ENCODE results near the gene SNCA.

Gene SNCA

DNA sequence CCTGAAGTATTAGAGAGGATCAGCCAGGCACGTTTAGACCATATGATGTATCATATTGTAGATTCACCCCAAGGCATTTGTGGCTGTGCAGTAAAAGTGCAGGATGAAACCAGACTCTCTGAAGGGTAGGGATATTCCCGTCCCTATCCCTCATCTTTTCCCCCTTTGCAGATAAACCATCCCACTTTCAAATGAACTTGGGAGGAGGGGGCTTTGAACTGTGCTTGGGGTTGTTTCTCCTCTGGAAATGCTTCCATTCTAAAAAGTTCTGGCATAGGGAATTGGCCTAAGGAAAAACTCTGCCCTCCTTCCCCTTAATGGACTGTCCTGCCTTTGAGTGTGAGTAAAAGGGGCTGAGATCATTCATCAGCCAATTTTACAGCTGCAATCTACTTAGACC lies 23.8 kb downstream of the SNCA start:
- no peak for DNase-seq

DNA sequence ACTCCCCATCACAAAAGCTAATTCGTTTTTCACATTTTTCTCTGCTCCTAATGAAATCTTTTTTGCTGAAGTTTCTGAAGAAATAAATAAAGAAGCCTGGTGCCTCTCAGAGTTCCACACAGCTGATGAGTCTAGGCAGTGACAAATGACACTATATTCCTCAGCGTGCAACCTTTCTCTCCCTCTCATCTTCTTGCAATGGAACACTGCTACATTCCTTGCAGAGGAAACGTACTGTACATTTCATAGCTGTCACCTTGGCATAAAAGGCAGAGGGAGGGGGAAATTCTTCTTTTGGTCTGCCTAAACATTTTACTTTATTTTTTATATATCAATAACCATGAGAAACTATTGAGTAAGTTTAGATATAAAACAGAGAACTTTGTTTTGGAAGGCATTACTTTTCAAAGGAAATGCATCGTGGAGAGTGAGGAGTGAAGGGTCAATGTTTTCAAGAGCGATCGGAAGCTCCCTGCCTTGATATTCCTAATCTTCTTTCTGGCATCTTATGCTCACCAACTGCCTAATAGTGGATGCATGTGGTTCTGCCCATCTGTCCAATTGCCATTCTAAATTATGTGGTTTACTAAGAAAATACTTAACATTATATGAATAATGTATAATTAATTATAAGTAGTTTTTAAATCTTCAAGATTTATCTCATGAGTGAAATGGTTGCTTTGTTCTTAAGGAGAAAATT lies 29.4 kb downstream of the SNCA start:
- DNase-seq, result no peak

DNA sequence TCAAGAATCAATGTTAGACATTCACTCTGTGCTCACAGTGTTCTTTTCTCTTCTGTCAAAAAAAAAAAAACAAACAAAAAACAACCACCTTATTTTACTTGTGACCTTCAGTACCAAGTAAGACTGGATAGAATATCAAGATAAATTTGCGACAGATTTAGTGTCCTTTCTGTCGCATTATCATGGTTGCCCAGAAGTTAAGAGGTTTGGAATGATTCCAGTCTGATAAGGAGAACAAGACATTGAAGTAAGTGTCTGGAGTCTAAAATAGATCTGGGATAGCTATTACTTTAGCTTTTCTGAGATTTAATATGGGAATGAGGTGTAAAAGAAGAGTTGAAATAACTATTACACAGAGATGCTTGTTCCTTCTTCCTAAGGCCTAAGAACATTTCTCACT lies 31.7 kb downstream of the SNCA start:
- no peak for DNase-seq

DNA sequence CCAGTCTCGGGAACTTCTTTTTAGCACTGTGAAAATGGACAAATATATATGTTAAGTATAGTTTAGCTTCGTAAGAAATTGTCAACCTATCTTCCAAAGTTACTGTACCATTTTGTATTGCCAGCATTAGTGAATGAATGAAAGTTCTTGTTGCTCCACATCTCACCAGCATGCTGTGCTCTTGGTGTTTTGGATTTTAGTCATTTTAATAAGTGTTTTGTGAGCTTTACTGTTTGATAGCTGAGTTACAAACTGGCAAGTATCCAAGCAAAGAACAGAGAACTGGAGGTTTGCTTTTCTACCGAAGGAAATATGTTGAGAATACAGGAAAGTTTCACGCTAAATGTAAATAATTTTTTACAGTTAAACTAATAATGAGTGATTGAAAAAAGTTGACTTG lies 33.0 kb downstream of the SNCA start:
- no peak for DNase-seq

DNA sequence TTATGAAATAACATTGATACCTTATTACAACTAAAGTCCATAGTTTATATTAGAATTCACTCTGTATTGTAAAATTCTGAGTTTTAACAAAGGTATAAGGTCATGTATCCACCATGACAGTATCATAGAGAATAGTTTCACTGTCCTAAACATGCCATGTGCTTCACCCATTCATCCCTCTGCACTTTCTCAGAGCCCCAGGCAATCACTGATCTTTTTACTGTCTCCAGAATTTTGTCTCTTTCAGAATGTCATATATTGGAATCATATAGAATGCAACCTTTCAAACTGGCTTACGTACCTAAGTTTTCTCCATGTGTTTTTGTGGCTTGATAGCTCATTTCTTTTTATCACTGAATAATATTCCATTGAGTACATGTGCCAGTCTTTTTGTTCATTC lies 33.9 kb downstream of the SNCA start:
- no peak for DNase-seq

DNA sequence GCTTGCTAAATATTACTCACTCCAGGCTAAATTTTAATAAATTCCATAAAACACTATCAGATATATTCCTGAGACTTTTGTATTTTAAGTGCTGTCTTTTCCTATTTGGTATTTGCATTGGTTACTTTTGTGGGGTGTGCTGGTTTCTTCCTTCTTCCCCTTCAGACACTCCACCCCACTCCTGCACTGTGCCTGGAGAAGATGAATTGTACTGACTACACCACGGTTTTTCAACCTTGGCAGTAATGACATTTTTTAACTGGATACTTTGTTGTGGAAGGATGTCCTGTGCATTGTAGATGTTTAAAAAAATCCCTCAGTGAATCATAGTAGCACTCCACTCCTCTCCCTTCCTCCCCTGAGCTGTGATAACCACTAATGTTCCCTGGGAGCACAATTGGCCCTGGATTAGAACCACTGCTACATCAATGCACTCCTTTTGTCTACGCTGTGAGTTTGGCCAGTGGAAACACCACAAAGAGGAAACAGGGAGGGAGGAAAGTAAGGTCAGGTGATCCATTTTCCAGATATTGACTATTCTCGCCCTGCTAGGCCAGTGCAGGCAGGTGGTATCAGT lies 36.3 kb downstream of the SNCA start:
- DNase-seq, result no peak

DNA sequence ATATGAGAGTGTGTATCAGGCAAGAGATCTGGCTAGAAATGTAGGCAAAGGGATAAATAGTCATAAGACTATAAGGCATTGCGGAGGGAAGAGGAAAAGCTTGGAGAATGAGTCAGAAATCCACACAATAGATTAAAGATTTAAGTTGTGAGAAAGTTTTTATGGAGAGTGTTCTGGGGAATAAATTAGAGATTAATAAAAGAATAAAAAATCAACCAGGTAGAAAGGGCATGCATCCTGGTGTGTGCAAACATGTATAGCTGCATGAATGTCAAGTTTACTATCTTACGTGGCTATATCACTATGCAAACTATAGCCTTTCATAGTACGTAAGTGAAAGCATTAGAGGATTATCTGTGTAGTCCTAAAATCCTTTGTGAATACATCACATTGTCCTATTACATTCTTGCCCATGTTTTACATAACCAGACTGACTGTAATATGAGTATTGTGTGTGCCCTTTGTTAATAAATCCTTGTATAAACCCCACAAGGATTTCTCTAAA lies 36.9 kb downstream of the SNCA start:
- no peak for DNase-seq

DNA sequence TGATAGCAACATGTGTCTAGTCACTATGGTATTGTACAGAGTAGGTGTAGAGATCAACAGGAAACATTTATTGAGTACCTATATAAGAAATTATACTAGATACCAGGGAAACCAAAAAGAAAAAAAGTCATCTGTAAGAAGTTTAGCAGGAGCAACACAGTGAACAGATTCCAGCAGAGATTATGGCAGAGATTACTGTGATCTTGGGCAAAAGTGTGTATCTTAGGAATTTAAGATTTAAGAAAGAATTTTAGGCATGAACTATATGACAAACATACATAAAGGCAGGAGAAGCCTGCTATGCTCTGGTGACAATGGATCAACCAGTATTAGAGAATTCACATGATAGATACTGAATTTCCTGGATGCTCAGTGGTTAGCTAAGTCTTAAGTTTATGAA lies 37.9 kb downstream of the SNCA start:
- no peak for DNase-seq

DNA sequence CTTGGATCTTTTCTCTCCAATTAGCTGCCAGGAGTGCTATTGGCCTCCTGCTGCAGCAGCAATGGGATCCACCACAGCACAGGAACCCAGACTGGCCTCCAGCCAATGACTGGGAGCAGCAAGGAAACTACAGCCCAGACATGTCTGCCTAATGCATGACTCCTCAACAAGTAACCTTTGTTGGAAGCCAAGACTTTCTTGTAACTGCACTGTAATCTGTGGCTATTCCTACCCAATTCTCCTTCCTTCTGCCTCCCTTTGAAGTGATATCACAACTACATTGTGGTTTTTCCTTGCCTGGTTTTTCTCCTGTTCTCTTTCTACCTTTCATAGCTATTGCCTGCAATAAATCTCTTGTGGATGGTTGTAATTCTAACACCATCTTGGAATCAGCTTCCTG lies 39.8 kb downstream of the SNCA start:
- no peak for DNase-seq

DNA sequence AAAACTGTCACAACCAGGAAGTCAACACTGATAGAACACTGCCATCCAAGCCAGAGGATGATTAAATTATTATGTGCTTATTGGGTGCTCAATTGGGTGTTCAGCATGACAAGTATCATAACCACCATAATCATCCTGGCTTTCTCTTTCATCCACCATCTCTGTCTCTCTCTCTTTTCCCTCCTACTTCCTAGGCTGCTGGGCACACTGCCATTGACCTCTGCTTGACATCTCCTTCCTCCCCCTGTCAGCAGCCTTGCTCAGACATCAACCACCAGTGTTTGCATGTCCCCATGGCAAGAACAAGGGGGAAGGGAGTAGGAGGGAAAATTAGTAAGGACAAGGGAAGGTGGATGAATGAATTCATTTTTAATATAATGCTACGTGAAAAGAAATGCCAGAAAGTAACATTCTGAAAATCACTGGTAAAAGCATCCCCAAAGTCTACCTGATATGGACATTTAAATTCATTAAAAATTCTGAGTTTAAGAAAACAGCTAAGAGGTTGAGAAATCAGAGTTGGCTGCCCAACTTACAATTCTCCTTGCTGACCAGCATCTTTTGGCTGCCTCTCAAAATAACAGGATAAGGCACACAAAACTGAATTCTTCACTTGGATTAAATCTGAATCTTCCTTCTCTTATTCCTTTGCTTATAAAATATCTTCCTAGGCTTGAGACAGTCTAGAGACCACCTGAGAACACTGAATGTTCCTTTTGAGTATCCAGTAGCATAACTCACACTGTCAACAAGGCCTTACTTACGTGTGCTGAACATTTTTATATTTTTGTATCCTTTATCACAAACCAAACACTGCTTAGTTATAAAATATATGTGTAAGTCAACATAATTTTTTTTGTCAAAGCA lies 48.5 kb downstream of the SNCA start:
- no peak for DNase-seq

DNA sequence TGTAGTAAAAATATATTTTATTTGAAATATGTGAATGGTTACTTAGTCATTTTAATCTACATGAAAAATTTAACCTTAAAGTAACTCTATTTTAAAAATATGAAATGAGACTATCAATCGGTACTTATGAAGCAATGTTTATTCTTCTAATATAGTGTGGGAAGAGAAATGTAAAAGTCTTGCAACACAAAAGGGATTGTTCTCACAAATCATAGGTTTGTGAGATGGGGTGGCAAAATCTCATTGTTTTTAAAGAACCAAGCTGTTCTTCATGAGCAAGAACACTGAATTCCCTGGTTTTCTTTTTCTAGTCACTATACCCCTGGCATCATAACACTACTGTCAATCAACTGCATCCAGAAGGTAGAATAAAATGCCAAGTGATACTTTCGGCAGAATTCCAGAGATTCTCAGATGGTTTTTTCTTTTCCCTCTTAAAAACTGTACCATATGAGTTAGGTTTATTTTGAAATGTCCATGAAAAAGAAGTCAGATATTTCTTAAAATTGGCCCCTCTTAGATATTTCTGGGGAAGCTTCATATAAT lies 52.2 kb downstream of the SNCA start:
- DNase-seq, result no peak

DNA sequence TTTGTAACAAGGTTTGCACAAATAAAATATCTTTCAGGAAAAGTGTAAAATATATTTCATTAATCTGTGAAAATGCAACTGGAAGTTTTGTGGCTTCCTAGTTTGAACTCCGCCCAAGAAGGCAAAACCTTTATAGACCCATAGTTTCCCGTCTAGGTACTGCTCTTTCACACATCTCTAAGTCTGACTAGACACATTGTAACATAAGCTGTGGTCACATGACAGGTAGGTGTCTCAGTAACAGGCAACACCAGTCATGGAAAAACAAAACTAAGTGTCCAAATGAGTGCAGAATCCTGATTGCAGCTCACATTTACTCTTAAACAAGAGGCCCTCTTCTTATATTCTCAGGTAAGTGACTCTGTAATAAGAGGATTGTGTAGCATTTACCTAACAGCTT lies 55.6 kb downstream of the SNCA start:
- DNase-seq, result no peak

DNA sequence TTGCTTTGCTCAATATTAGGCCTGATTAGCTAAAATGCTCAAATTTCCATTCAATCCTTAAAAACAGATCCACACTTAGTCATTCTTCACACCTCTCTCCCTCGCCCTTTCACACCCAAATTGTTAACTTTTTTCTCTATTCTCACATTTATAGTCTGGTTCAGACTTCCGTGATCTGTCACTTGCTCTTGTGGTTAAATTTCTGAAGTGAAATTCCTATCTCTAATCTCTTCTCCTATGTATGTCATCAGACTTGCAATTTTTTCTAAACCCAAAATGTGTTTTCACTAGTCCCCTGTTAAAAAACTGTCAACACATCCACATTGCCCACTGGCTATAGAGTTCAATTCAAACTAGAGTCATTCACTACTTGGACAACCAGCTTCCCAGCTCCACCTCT lies 63.2 kb downstream of the SNCA start:
- DNase-seq, result no peak

DNA sequence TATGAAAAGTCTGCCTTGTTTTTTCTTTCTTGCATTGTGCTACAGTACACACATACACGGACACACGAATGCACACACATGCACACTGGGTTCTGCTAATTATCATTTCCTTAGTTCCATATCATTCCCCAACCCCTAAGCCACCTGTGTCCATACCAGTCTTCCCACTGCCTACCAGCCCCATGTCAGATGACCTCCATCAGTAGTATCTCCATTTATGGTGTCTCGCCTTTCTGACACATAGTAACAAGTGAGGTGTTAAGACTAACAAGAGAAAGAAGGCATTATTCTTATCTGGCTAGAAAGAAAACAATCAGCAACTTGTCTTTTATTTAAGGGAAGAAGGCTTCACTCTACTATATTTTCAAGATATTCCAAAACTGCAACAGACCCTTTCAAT lies 67.1 kb downstream of the SNCA start:
- no peak for DNase-seq

DNA sequence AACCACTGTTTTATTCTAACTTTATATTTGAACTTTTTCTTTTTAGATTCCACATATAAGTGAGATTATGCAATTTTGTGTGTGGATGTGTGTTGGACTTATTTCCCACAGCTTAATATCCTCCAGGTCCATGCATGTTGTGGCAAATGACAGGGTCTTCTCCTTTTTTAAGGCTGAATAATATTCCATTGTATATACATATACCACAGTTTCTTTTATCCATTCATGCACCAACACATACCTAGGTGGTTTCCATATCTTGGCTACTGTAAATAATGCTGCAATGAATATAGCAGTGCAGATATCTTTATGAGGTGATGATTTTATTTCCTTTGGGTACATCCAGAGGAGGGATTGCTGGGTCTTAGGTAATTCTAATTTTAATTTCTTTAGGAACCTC lies 69.0 kb downstream of the SNCA start:
- no peak for DNase-seq

DNA sequence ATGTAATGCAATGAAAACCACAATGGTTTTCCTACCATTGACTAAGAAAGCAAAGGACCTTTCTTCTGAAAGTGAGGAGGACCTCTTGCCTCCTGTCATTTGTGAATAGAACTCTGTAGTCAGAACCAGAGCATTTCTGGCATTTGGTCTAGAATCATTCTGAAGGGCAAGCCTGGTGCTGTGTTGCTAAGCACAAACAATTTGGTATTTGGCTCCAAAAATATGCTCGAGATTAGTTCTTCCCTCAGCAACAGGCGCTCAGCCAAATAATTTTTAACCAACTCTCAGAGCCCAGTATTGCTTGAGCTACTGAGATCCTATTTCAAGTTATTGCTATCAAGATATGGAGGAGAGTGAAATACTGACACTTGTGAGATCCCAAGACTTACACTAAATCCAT lies 71.0 kb downstream of the SNCA start:
- DNase-seq, result no peak

DNA sequence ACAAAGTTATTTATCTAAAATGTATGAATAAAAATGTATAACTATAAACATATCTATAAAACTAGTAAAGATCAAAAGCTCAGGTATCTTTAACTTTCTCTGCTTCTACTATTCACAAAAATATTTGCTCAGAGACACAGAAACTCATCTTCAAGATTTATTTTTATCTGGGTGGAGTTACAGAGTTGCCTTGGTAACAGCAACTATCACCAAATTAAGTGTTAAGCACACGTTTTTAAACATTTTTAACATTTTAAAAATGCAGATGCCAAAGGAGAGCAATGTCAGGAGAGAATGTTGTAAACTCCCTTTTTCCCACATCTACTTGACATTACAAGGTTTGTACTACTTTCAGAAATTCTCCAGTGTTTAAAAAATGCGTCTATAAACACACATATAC lies 71.4 kb downstream of the SNCA start:
- DNase-seq, result no peak

DNA sequence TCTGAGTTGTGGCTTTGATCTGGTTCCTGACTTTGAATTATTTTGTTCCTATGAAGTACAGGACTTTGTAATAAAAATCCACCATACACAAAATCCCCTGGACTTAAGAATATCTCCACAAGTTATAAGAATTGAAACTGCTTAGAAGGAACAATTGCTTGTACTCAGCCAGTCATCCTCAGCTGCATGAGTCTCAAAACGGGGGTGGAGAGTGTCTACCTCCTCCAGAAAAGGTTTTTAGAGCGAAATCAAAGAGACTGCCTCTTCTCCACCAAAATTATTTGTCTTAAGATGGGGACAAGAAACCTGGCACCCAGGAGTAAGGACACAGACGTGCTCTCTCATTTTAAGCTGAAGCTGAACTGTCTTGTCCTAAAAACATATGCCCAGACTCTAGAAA lies 74.7 kb downstream of the SNCA start:
- no peak for DNase-seq

DNA sequence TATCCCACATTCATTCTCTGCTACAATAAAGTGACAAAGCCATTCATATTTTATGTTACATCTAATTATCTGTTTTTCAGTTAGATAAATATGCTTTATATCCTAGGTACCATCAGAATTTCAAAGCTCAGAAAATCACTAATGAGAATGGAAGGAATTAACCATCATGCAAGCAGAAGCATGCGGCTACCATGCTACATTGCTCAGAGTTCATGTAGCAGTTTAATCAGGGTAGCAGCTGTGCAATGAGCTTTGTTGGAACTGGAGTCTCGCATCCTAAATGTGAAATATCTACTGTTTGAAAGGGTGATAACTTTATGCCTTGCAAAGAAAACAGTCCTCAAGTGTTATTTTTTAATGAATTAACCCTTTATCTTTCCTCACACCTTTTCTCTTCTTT lies 77.5 kb downstream of the SNCA start:
- DNase-seq, result no peak

DNA sequence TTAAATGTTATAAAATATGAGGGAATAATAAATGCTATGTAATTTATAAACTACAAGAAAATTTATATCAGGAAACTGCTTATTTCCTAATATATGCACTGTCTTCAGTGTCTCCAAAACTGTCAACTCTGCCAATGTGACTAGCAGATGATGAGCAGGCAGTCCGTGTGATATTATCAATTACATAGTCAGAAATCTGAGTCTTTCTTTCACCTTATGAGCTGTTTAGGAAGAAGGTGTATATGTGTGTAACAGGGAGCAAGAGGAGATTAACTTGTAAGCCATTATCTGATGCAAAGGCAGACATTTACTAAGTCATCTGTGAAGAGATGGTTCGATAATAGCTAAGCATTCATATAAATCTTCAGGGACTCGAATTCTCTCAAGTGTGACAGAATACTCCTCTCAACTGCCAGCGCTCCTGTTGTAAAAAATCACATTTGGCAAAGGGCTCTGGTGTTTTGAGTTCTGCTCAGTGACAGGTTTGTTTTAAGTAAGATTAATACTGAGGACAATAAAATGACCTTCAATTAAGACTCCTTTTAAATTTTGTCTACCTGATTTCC lies 79.7 kb downstream of the SNCA start:
- DNase-seq, result no peak

DNA sequence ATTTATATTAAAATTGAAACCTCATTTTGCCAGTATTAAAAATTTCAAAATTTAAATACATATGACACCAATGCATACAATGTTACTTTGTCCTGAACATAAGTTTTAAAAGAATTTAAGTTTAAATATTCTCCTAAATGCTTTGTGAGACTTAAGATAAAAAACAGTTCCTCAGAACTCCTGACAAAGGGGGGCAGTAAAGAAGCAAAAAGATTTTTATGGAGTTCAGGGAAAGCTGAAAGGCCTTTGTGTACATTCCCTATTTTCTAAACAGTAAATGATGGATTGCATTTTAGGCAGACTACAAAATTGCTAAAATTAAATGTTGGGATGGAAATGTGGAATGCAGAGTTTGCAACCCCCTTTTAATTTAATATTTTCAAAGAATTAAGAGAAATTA lies 81.7 kb downstream of the SNCA start:
- no peak for DNase-seq

DNA sequence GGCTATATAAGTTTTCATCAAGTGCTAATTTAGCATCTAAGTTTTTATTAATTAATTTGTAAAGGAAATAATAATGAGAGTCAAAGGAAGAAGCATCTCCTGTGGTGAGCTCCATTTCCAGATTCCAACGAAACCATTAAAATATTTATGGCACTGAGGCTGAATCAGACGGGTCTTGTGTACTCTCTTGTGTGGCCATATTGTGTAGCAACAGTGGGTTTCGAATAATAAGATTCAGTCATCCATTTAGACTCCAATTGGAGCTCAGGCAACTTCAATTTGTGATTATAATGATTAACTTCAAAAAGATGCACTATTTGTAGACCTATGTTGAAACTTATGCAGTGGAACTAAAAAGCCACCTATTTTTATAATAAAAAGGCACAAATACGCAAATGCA lies 82.4 kb downstream of the SNCA start:
- no peak for DNase-seq

DNA sequence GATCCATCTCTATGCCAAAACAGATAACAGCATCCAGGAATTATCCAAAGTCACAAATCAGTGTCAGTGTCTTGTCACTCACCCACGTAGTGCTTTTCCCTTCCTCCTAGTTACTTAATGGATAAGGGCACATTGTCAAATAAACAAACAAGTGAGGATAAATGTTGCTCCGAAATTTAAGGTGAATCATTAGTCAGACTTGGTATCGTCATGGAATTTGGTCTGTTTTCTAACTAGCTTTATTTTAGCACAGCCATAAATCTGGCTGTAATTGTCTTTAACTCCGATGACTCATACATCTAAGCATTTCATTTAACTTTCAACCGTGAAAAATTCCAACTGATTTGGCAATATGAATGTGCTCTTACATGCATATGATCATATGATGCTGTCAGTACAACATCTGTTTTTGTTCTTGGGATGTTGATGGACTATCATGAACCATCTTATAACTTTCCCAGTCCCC lies 83.3 kb downstream of the SNCA start:
- no peak for DNase-seq

All from SIG-M5 (cell line).